IMR-90 (cell line): ENCODE data around the gene ADARB2. TPM values are rescaled to one million over a fixed set of nuclear protein-coding genes. Genes with fewer than 3 reads are reported as not detected.

ENCODE experiments used
- ATAC-seq: fragments of 200-7000 bp; cut with Tn5 transposase; 2 replicates; pipeline ENCODE4 v1.9.1; 2020; ENCODE audit warnings: low read depth, mild to moderate bottlenecking, moderate library complexity
- BruUV-seq: library from RNA; stranded (reverse); fragments of 400-500 nt; replicated peaks from 2 replicates; lab custom pipeline; 2021; lab: Mats Ljungman, UMichigan
- CTCF ChIA-PET: fragments of 300-600 bp; formaldehyde crosslinking; extraction: SDS; loops from one replicate; lab custom pipeline; 2021; ENCODE audit warnings: antibody characterized with exemption; lab: Yijun Ruan, JAX
- POLR2A ChIA-PET: fragments of 300-600 bp; sonication (Branson Sonifier 250); formaldehyde crosslinking; loops from one replicate; lab custom pipeline; 2022; ENCODE audit warnings: antibody characterized with exemption; ENCODE audit not compliant: unreplicated experiment; lab: Charles Lee
- DNase-seq: peaks from one replicate; pipeline ENCODE4 v3.0.0; 2013
- H2AFZ ChIP-seq: replicated peaks from 2 replicates; pipeline ENCODE3; 2013; ENCODE audit warnings: low read length, mild to moderate bottlenecking; ENCODE audit not compliant: poor library complexity
- H2AK5ac ChIP-seq: 2 replicates; pipeline ENCODE4 v1.6.1; 2013; ENCODE audit warnings: low read depth, low read length, inconsistent platforms
- H2AK9ac ChIP-seq: replicated peaks from 2 replicates; pipeline ENCODE3; 2013; ENCODE audit warnings: mild to moderate bottlenecking, low read depth, low read length, moderate library complexity; ENCODE audit not compliant: poor library complexity
- H2BK120ac ChIP-seq: 2 replicates; pipeline ENCODE4 v1.6.1; 2013; ENCODE audit warnings: low read depth, low read length, inconsistent platforms
- H2BK15ac ChIP-seq: 3 replicates; pipeline ENCODE4 v1.6.1; 2013; ENCODE audit warnings: low read depth, low read length, inconsistent platforms
- H2BK20ac ChIP-seq: 2 replicates; pipeline ENCODE4 v1.6.1; 2013; ENCODE audit warnings: low read depth, mild to moderate bottlenecking, inconsistent platforms, low read length, moderate library complexity
- H2BK5ac ChIP-seq: 2 replicates; pipeline ENCODE4 v1.6.1; 2013; ENCODE audit warnings: mild to moderate bottlenecking, low read depth, low read length, inconsistent platforms; ENCODE audit not compliant: poor library complexity, severe bottlenecking
- H3K14ac ChIP-seq: replicated peaks from 2 replicates; pipeline ENCODE4 v1.6.1; 2013; ENCODE audit warnings: low read depth, low read length, inconsistent platforms
- H3K18ac ChIP-seq: 2 replicates; pipeline ENCODE4 v1.6.1; 2013; ENCODE audit warnings: low read depth, low read length, control low read depth
- H3K23ac ChIP-seq: 2 replicates; pipeline ENCODE4 v1.6.1; 2013; ENCODE audit warnings: low read depth, low read length, inconsistent platforms
- H3K27ac ChIP-seq: 2 replicates; pipeline ENCODE4 v1.5.1; 2013; ENCODE audit warnings: mild to moderate bottlenecking, control low read depth, low read length; ENCODE audit not compliant: insufficient read depth
- H3K27me3 ChIP-seq: 2 replicates; pipeline ENCODE4 v1.6.1; 2013; ENCODE audit warnings: low read length; ENCODE audit not compliant: control insufficient read depth, insufficient read depth
- H3K36me3 ChIP-seq: 2 replicates; pipeline ENCODE4 v1.6.1; 2013; ENCODE audit warnings: low read length, mixed read lengths; ENCODE audit not compliant: control insufficient read depth, insufficient read depth
- H3K4ac ChIP-seq: 2 replicates; pipeline ENCODE4 v1.6.1; 2013; ENCODE audit warnings: low read depth, low read length, inconsistent platforms
- H3K4me1 ChIP-seq: 2 replicates; pipeline ENCODE4 v1.6.1; 2013; ENCODE audit warnings: low read length, mixed read lengths; ENCODE audit not compliant: control insufficient read depth, insufficient read depth
- H3K4me2 ChIP-seq: 2 replicates; pipeline ENCODE4 v1.6.1; 2013; ENCODE audit warnings: low read depth, mild to moderate bottlenecking, control low read depth, low read length, moderate library complexity
- H3K4me3 ChIP-seq: 2 replicates; pipeline ENCODE4 v1.5.1; 2013; ENCODE audit warnings: low read depth, mild to moderate bottlenecking, control low read depth, low read length, moderate library complexity; ENCODE audit not compliant: insufficient read depth
- H3K56ac ChIP-seq: 2 replicates; pipeline ENCODE4 v1.6.1; 2013; ENCODE audit warnings: low read length, inconsistent platforms; ENCODE audit not compliant: insufficient read depth; ENCODE audit errors: extremely low read depth
- H3K79me1 ChIP-seq, 2 experiments: 2 replicates each; pipeline ENCODE4 v1.6.1; 2013; ENCODE audit warnings: low read length in 2 of 2, inconsistent platforms in 1 of 2, low read depth in 1 of 2
- H3K9ac ChIP-seq: 2 replicates; pipeline ENCODE4 v1.6.1; 2013; ENCODE audit warnings: low read depth, low read length, control low read depth
- H3K9me1 ChIP-seq: 2 replicates; pipeline ENCODE4 v1.6.1; 2013; ENCODE audit warnings: low read length, inconsistent platforms; ENCODE audit not compliant: insufficient read depth
- H3K9me3 ChIP-seq: 2 replicates; pipeline ENCODE4 v1.6.1; 2013; ENCODE audit warnings: low read length; ENCODE audit not compliant: control insufficient read depth, insufficient read depth
- H4K20me1 ChIP-seq: 2 replicates; pipeline ENCODE4 v1.6.1; 2013; ENCODE audit warnings: low read length, inconsistent platforms; ENCODE audit not compliant: insufficient read depth
- H4K5ac ChIP-seq: 2 replicates; pipeline ENCODE4 v1.6.1; 2013; ENCODE audit warnings: mild to moderate bottlenecking, low read depth, low read length, control low read depth
- H4K8ac ChIP-seq, 2 experiments: 2 replicates each; pipeline ENCODE4 v1.6.1; 2013; ENCODE audit warnings: low read depth in 2 of 2, low read length in 2 of 2, control low read depth in 1 of 2, inconsistent platforms in 1 of 2
- H4K91ac ChIP-seq: 2 replicates; pipeline ENCODE4 v1.6.1; 2013; ENCODE audit warnings: low read depth, low read length, inconsistent platforms; ENCODE audit not compliant: insufficient read depth
- FOS ChIP-seq: fragments of 150-350 bp; IDR thresholded peaks from 2 replicates; pipeline ENCODE4 v1.6.1; 2016; ENCODE audit warnings: low read depth, low read length
- MAFK ChIP-seq: IDR thresholded peaks from 2 replicates; pipeline ENCODE4 v1.6.1; 2012; ENCODE audit warnings: low read depth, low read length, improper control_type of control experiment
- RAD21 ChIP-seq: IDR thresholded peaks from 2 replicates; pipeline ENCODE4 v1.6.1; 2012; ENCODE audit warnings: low read length, improper control_type of control experiment
- RCOR1 ChIP-seq: IDR thresholded peaks from 2 replicates; pipeline ENCODE4 v1.6.1; 2012; ENCODE audit warnings: mild to moderate bottlenecking, low read length, improper control_type of control experiment; ENCODE audit not compliant: insufficient replicate concordance
- RFX5 ChIP-seq: IDR thresholded peaks from 2 replicates; pipeline ENCODE4 v1.8.0; 2012; ENCODE audit warnings: low read depth, mild to moderate bottlenecking, low read length, moderate library complexity
- SMC3 ChIP-seq: fragments of 150-350 bp; IDR thresholded peaks from 2 replicates; pipeline ENCODE4 v1.6.1; 2016; ENCODE audit warnings: low read depth, mild to moderate bottlenecking, antibody characterized with exemption, low read length, moderate library complexity
- WGBS, 2 experiments: methylation state at CpG; one replicate each; pipeline versions ENCODE4 v1.1.5 to v1.1.7; 2013; ENCODE audit warnings: missing lambda C conversion rate in 2 of 2; ENCODE audit not compliant: insufficient read length in 1 of 2; ENCODE audit errors: extremely low coverage in 2 of 2; 5-methylcytosine and 5-hydroxymethylcytosine counted together
- dilution Hi-C: fragments of 300-500 bp; cut with HindIII; formaldehyde crosslinking; loops from one replicate; pipeline ENCODE4 v1.14.3; 2018; ENCODE audit warnings: low sequenced_read_pairs; ENCODE audit not compliant: unreplicated experiment
- in situ Hi-C: fragments of 300-500 bp; cut with MboI; formaldehyde crosslinking; loops from 3 replicates; pipeline ENCODE4 v1.14.3; 2019; ENCODE audit warnings: low sequenced_read_pairs, inconsistent platforms, mixed read lengths
- intact Hi-C: fragments of 100-400 bp; cut with micrococcal nuclease; formaldehyde crosslinking; loops from 2 replicates; pipeline ENCODE4 v1.10.0; 2022
- polyA plus RNA-seq, 3 experiments: library from polyadenylated mRNA; depleted of rRNA; stranded (reverse); fragments of >200 nt; gene quantifications; 2 replicates each; pipeline ENCODE4 v1.2.3, GENCODE V29; 2012; ENCODE audit warnings: low replicate concordance in 1 of 3
- total RNA-seq: library from RNA; depleted of rRNA; stranded (reverse); fragments of >200 nt; gene quantifications from 2 replicates; pipeline ENCODE4 v1.2.3, GENCODE V29; 2012
- TF ChIP-seq, protein P1 (sequence below): conservative IDR thresholded peaks from 2 replicates; pipeline ENCODE4 v1.5.1; 2012; ENCODE audit warnings: mild to moderate bottlenecking, low read depth, low read length, improper control_type of control experiment

ADARB2 gene
- total and polyA plus RNA-seq, 2 of the 4 experiments (the other 2 are of a cell fraction): not detected

DNA sequence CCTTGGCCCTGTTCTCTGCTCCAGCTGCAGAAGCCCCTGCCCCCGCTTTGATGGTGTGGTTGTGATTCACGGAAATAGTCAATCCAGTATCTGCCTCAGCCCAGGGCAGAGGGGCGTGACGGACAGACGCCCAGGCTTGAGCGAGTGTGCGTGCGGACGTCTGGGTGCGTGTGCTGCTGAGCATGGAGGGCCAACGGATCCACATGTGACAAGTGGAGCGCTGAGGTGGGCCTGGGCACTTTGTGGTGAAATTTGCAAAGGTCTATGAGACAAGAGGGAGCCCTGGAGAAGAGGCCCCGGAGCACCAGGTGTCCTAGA is 586.7 kb downstream of the ADARB2 start (continued):
- TF ChIP-seq, protein P1, sequence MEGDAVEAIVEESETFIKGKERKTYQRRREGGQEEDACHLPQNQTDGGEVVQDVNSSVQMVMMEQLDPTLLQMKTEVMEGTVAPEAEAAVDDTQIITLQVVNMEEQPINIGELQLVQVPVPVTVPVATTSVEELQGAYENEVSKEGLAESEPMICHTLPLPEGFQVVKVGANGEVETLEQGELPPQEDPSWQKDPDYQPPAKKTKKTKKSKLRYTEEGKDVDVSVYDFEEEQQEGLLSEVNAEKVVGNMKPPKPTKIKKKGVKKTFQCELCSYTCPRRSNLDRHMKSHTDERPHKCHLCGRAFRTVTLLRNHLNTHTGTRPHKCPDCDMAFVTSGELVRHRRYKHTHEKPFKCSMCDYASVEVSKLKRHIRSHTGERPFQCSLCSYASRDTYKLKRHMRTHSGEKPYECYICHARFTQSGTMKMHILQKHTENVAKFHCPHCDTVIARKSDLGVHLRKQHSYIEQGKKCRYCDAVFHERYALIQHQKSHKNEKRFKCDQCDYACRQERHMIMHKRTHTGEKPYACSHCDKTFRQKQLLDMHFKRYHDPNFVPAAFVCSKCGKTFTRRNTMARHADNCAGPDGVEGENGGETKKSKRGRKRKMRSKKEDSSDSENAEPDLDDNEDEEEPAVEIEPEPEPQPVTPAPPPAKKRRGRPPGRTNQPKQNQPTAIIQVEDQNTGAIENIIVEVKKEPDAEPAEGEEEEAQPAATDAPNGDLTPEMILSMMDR: no peak
- TF ChIP-seq RAD21: no peak

DNA sequence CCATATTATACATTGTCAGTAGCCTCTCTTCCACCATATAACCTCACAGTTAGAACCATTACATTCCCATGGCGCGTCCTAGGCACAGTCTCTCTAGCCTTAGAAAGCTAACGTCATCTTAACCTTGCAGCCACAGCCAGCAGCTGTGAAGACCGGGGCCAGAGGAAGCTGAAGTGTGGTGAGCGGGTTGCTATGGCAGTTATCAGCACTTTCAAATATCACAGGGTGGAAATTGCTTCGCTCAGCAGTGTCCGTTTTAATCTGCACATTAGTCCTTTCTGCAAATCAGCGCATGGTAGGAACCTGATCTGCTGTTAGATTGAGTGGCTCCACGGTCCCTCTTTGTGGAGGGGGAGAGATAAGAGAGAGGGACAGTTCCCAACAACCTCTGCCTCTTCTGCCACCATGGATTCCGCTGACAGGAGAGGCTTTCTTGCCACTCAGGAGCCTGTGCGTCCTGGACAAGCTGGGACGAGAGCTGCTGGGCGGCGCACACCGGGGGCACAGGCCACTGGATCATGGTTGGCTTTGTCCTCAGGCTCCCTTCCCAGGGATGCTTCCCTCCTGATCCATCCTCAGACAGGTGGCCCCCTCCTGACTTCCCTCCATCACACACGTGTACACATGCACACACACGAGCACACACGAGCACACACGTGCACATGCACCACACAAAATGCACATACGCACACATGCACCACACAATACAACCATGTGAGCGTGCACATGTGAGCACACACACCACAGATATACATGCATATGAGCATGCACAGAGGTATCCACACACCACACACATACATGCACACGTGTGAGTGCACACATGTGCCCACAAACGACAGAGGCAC is 587.3 kb downstream of the ADARB2 start:
- no peak for ATAC-seq
- WGBS, 2 experiments: 64% methylated on average over 12 of the region's 23 CpGs; no CpG with 5 or more reads in 1 of the 2 experiments

More for the DNA sequence above, 587.3 kb downstream of the ADARB2 start:
- BruUV-seq: no TSS peak
- in situ Hi-C loops: no loop called here
- Histone ChIP-seq H2AK9ac (no peak overlapping the region), H2AFZ (peak overlapping the region; percentile 32), H3K36me3 (no peaks in the 10 kb centered on the region), H3K18ac (no peak overlapping the region), H3K23ac (no peak overlapping the region), H3K14ac (no peak overlapping the region), H3K9me3 (peaks cover 6% of the 10 kb centered on the region), H3K4ac (no peak overlapping the region), H3K9ac (no peak overlapping the region), H3K79me1 (no peaks in the 10 kb centered on the region), H2AK5ac (no peak overlapping the region), H3K27me3 (peaks cover 5% of the 10 kb centered on the region; the same call in 1 of the 2 replicates), H4K20me1 (no peaks in the 10 kb centered on the region), H2BK5ac (no peak overlapping the region), H3K4me2 (no peak overlapping the region), H2BK20ac (no peak overlapping the region), H3K56ac (no peak overlapping the region), H4K8ac (no peak overlapping the region), H3K9me1 (no peaks in the 10 kb centered on the region), H3K27ac (no peak overlapping the region), H2BK15ac (no peak overlapping the region), H4K5ac (no peak overlapping the region), H3K4me3 (no peak overlapping the region), H2BK120ac (no peak overlapping the region), H4K91ac (no peak overlapping the region), H3K4me1 (no peaks in the 10 kb centered on the region)
- intact Hi-C loops: no loop called here
- peak; percentile 3 for DNase-seq
- ChIA-PET POLR2A (no interaction called here), CTCF (no interaction called here)
- dilution Hi-C loops: no loop called here
- TF ChIP-seq MAFK (peak; percentile 53), RFX5 (no peak), FOS (no peak), RCOR1 (no peak), SMC3 (no peak)
